ENCODE results near the gene NFE2L2. TPM values are rescaled to one million over a fixed set of nuclear protein-coding genes. Genes with fewer than 3 reads are reported as not detected.
A peak's percentile ranks its signal among the peaks of the same experiment; 100 is the strongest.

The NFE2L2 gene
- total RNA-seq, 1 experiment from 2014 or later: 26.3 TPM

DNA sequence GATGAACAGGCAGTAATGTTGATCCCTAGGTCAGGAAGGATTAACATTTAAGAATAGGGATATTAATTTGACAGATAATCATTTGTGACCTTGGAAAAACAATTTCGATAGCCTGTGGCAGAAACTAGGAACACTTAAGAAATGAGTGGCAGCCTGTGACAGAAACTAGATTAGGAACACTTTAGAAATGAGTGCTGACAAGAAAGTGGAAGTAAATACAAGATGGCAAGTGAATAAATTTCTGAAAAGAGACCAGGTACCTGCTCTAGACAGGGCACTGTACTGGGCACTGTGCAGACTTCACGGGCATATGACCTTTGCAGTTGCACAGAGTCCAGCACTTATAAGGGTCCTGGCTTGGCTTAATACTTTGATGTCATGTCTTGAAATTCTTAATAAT, 57.4 kb downstream of the NFE2L2 start:
- ChIA-PET CTCF (no interaction called here), POLR2A (no interaction called here)
- Mint-ChIP-seq H3K36me3 (no peaks in the 10 kb centered on the region), H3K4me1 (peaks cover 38% of the 10 kb centered on the region), H3K27ac (no peak overlapping the region), H3K9me3 (no peaks in the 10 kb centered on the region), H3K4me3 (no peak overlapping the region), H3K27me3 (ENCODE audit: low read depth) (peaks cover 43% of the 10 kb centered on the region)
- no peak for DNase-seq (ENCODE audit: low spot score)
- no peak for ATAC-seq
- TF ChIP-seq NFATC4 (CRISPR knock-in tag; IDR thresholded peaks at IDR 0.05) (no peak), ETV6 (CRISPR knock-in tag; IDR thresholded peaks at IDR 0.05) (no peak), ZBTB21 (CRISPR knock-in tag; IDR thresholded peaks at IDR 0.05; ENCODE audit: borderline replicate concordance) (no peak)
- TF ChIP-seq, protein P1, sequence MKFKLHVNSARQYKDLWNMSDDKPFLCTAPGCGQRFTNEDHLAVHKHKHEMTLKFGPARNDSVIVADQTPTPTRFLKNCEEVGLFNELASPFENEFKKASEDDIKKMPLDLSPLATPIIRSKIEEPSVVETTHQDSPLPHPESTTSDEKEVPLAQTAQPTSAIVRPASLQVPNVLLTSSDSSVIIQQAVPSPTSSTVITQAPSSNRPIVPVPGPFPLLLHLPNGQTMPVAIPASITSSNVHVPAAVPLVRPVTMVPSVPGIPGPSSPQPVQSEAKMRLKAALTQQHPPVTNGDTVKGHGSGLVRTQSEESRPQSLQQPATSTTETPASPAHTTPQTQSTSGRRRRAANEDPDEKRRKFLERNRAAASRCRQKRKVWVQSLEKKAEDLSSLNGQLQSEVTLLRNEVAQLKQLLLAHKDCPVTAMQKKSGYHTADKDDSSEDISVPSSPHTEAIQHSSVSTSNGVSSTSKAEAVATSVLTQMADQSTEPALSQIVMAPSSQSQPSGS (CRISPR knock-in tag; IDR thresholded peaks at IDR 0.05; ENCODE audit: borderline replicate concordance, low read depth): no peak
- TF ChIP-seq, protein P2, sequence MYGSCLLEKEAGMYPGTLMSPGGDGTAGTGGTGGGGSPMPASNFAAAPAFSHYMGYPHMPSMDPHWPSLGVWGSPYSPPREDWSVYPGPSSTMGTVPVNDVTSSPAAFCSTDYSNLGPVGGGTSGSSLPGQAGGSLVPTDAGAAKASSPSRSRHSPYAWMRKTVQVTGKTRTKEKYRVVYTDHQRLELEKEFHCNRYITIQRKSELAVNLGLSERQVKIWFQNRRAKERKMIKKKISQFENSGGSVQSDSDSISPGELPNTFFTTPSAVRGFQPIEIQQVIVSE (CRISPR knock-in tag; IDR thresholded peaks at IDR 0.05; ENCODE audit: borderline replicate concordance): no peak

DNA sequence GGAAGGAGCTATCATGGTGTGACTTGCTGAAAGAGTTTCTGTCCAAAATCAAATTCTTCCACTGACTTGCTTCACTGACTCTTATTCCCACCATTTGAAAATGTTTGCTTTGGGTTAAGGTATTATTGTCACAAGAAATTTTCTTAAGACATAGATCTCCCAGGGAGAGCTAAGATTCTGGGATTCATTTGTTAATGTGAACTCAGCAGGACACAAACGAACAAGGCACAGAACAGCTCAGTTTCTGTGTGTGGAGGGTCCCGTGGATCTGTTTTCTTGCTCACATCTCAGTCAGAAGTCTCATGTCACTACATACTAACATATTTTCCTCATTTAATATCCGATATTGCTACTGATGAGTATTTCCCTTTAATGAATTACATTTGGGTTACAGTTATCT, 60.1 kb downstream of the NFE2L2 start:
- peaks cover 46% of the 10 kb centered on the region for H3K27me3 Mint-ChIP-seq (ENCODE audit: low read depth)
- ChIA-PET CTCF (interaction anchor here (1.2 to 1.5 kb wide), 5 partner anchors 10 to 55 kb away, joined by 3 to 11 read pairs (median 5); no protein-coding TSS in a partner anchor), POLR2A (interaction anchor here (0.9 to 1.7 kb wide), 3 partner anchors 8 to 125 kb away, joined by 3 to 4 read pairs (median 4); partner anchors contain the start of gene HNRNPA3)
- DNase-seq (ENCODE audit: low spot score): no peak
- H3K27ac Mint-ChIP-seq: peak overlapping the region; percentile 21
- H3K36me3 Mint-ChIP-seq: no peaks in the 10 kb centered on the region
- ATAC-seq: peak; percentile 80
- H3K4me3 Mint-ChIP-seq: no peak overlapping the region
- no peaks in the 10 kb centered on the region for H3K9me3 Mint-ChIP-seq
- peaks cover 26% of the 10 kb centered on the region for H3K4me1 Mint-ChIP-seq
- TF ChIP-seq, protein P3, sequence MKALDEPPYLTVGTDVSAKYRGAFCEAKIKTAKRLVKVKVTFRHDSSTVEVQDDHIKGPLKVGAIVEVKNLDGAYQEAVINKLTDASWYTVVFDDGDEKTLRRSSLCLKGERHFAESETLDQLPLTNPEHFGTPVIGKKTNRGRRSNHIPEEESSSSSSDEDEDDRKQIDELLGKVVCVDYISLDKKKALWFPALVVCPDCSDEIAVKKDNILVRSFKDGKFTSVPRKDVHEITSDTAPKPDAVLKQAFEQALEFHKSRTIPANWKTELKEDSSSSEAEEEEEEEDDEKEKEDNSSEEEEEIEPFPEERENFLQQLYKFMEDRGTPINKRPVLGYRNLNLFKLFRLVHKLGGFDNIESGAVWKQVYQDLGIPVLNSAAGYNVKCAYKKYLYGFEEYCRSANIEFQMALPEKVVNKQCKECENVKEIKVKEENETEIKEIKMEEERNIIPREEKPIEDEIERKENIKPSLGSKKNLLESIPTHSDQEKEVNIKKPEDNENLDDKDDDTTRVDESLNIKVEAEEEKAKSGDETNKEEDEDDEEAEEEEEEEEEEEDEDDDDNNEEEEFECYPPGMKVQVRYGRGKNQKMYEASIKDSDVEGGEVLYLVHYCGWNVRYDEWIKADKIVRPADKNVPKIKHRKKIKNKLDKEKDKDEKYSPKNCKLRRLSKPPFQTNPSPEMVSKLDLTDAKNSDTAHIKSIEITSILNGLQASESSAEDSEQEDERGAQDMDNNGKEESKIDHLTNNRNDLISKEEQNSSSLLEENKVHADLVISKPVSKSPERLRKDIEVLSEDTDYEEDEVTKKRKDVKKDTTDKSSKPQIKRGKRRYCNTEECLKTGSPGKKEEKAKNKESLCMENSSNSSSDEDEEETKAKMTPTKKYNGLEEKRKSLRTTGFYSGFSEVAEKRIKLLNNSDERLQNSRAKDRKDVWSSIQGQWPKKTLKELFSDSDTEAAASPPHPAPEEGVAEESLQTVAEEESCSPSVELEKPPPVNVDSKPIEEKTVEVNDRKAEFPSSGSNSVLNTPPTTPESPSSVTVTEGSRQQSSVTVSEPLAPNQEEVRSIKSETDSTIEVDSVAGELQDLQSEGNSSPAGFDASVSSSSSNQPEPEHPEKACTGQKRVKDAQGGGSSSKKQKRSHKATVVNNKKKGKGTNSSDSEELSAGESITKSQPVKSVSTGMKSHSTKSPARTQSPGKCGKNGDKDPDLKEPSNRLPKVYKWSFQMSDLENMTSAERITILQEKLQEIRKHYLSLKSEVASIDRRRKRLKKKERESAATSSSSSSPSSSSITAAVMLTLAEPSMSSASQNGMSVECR (CRISPR knock-in tag; IDR thresholded peaks at IDR 0.05; ENCODE audit: borderline replicate concordance): no peak
- TF ChIP-seq, protein P4, sequence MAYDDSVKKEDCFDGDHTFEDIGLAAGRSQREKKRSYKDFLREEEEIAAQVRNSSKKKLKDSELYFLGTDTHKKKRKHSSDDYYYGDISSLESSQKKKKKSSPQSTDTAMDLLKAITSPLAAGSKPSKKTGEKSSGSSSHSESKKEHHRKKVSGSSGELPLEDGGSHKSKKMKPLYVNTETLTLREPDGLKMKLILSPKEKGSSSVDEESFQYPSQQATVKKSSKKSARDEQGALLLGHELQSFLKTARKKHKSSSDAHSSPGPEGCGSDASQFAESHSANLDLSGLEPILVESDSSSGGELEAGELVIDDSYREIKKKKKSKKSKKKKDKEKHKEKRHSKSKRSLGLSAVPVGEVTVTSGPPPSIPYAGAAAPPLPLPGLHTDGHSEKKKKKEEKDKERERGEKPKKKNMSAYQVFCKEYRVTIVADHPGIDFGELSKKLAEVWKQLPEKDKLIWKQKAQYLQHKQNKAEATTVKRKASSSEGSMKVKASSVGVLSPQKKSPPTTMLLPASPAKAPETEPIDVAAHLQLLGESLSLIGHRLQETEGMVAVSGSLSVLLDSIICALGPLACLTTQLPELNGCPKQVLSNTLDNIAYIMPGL (CRISPR knock-in tag; IDR thresholded peaks at IDR 0.05): no peak
- TF ChIP-seq ZNF121 (CRISPR knock-in tag; IDR thresholded peaks at IDR 0.05) (no peak), FOXJ3 (CRISPR knock-in tag; IDR thresholded peaks at IDR 0.05; ENCODE audit: borderline replicate concordance) (no peak), ZNF219 (CRISPR knock-in tag; IDR thresholded peaks at IDR 0.05; ENCODE audit: borderline replicate concordance) (no peak), KAT7 (CRISPR knock-in tag; IDR thresholded peaks at IDR 0.05; ENCODE audit: borderline replicate concordance) (no peak), ZNF232 (CRISPR knock-in tag; IDR thresholded peaks at IDR 0.05) (no peak), ZNF423 (CRISPR knock-in tag; IDR thresholded peaks at IDR 0.05) (no peak), TEAD4 (CRISPR knock-in tag; IDR thresholded peaks at IDR 0.05) (no peak)
- TF ChIP-seq, protein P5, sequence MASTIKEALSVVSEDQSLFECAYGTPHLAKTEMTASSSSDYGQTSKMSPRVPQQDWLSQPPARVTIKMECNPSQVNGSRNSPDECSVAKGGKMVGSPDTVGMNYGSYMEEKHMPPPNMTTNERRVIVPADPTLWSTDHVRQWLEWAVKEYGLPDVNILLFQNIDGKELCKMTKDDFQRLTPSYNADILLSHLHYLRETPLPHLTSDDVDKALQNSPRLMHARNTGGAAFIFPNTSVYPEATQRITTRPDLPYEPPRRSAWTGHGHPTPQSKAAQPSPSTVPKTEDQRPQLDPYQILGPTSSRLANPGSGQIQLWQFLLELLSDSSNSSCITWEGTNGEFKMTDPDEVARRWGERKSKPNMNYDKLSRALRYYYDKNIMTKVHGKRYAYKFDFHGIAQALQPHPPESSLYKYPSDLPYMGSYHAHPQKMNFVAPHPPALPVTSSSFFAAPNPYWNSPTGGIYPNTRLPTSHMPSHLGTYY (CRISPR knock-in tag; IDR thresholded peaks at IDR 0.05): no peak
- TF ChIP-seq, protein P6, sequence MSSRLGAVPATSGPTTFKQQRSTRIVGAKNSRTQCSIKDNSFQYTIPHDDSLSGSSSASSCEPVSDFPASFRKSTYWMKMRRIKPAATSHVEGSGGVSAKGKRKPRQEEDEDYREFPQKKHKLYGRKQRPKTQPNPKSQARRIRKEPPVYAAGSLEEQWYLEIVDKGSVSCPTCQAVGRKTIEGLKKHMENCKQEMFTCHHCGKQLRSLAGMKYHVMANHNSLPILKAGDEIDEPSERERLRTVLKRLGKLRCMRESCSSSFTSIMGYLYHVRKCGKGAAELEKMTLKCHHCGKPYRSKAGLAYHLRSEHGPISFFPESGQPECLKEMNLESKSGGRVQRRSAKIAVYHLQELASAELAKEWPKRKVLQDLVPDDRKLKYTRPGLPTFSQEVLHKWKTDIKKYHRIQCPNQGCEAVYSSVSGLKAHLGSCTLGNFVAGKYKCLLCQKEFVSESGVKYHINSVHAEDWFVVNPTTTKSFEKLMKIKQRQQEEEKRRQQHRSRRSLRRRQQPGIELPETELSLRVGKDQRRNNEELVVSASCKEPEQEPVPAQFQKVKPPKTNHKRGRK (CRISPR knock-in tag; IDR thresholded peaks at IDR 0.05; ENCODE audit: borderline replicate concordance): no peak
- TF ChIP-seq, protein P7, sequence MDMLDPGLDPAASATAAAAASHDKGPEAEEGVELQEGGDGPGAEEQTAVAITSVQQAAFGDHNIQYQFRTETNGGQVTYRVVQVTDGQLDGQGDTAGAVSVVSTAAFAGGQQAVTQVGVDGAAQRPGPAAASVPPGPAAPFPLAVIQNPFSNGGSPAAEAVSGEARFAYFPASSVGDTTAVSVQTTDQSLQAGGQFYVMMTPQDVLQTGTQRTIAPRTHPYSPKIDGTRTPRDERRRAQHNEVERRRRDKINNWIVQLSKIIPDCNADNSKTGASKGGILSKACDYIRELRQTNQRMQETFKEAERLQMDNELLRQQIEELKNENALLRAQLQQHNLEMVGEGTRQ (CRISPR knock-in tag; IDR thresholded peaks at IDR 0.05): no peak
- TF ChIP-seq, protein P8, sequence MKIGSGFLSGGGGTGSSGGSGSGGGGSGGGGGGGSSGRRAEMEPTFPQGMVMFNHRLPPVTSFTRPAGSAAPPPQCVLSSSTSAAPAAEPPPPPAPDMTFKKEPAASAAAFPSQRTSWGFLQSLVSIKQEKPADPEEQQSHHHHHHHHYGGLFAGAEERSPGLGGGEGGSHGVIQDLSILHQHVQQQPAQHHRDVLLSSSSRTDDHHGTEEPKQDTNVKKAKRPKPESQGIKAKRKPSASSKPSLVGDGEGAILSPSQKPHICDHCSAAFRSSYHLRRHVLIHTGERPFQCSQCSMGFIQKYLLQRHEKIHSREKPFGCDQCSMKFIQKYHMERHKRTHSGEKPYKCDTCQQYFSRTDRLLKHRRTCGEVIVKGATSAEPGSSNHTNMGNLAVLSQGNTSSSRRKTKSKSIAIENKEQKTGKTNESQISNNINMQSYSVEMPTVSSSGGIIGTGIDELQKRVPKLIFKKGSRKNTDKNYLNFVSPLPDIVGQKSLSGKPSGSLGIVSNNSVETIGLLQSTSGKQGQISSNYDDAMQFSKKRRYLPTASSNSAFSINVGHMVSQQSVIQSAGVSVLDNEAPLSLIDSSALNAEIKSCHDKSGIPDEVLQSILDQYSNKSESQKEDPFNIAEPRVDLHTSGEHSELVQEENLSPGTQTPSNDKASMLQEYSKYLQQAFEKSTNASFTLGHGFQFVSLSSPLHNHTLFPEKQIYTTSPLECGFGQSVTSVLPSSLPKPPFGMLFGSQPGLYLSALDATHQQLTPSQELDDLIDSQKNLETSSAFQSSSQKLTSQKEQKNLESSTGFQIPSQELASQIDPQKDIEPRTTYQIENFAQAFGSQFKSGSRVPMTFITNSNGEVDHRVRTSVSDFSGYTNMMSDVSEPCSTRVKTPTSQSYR (CRISPR knock-in tag; IDR thresholded peaks at IDR 0.05): no peak
